ENCODE results near the gene TCP11L2. TPM values are rescaled to one million over a fixed set of nuclear protein-coding genes. Genes with fewer than 3 reads are reported as not detected.

TCP11L2 gene
- total RNA-seq, 2 experiments from 2014 or later, result 139 to 144 TPM

- Histone ChIP-seq H3K27ac (ENCODE audit: low read depth in 1 of 2, low read length in 2 of 2) (no peak overlapping the region), H3K36me3 (ENCODE audit: insufficient read depth, low read length) (peaks cover 30% of the 10 kb centered on the region), H3K9me3 (ENCODE audit: control insufficient read depth in 1 of 2, insufficient read depth in 1 of 2, low read length in 2 of 2) (no peaks in the 10 kb centered on the region), H3K4me1 (ENCODE audit: insufficient read depth, low read length) (no peaks in the 10 kb centered on the region), H3K4me3 (ENCODE audit: low read length) (no peak overlapping the region), H3K27me3 (ENCODE audit: control insufficient read depth in 1 of 2, insufficient read depth in 2 of 2, low read length in 2 of 2) (no peaks in the 10 kb centered on the region)
- H3K27ac Mint-ChIP-seq, result no peak overlapping the region
- H3K27me3 Mint-ChIP-seq, result no peaks in the 10 kb centered on the region
- no peak for ATAC-seq (ENCODE audit: poor library complexity)
- intact Hi-C loops (cut with DNase I, micrococcal nuclease), result no loop called here
- TF ChIP-seq, protein P1, sequence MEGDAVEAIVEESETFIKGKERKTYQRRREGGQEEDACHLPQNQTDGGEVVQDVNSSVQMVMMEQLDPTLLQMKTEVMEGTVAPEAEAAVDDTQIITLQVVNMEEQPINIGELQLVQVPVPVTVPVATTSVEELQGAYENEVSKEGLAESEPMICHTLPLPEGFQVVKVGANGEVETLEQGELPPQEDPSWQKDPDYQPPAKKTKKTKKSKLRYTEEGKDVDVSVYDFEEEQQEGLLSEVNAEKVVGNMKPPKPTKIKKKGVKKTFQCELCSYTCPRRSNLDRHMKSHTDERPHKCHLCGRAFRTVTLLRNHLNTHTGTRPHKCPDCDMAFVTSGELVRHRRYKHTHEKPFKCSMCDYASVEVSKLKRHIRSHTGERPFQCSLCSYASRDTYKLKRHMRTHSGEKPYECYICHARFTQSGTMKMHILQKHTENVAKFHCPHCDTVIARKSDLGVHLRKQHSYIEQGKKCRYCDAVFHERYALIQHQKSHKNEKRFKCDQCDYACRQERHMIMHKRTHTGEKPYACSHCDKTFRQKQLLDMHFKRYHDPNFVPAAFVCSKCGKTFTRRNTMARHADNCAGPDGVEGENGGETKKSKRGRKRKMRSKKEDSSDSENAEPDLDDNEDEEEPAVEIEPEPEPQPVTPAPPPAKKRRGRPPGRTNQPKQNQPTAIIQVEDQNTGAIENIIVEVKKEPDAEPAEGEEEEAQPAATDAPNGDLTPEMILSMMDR (IDR thresholded peaks at IDR 0.05), result no peak
- no peaks in the 10 kb centered on the region for H3K9me3 Mint-ChIP-seq
- H3K4me1 Mint-ChIP-seq (ENCODE audit: low read depth), result no peaks in the 10 kb centered on the region
- CTCF ChIA-PET, result no interaction called here
- H3K4me3 Mint-ChIP-seq, result no peak overlapping the region
- H3K36me3 Mint-ChIP-seq (ENCODE audit: low read depth), result peaks cover 71% of the 10 kb centered on the region
- POLR2A ChIA-PET, result no interaction called here
- no peak for DNase-seq
These were observed 90.2 kb downstream of the TCP11L2 start for GRCh38 chr12:106392759-106393158.

Other genes starting within 250 kb of the TCP11L2 start
- gene NUAK1, start 163.8 kb upstream of the TCP11L2 start, total RNA-seq, result under 1 TPM in 1 of 2 experiments, not detected in 1; 0.16 TPM
- 10 to 100 TPM; 14.7 to 15.7 TPM for gene CKAP4, start 54.7 kb upstream of the TCP11L2 start, total RNA-seq
- 1 to 10 TPM; 2.5 to 2.6 TPM for gene POLR3B, start 55.0 kb downstream of the TCP11L2 start, total RNA-seq

Data from CD4-positive, alpha-beta T cell (primary cell).